K562 (cell line): ENCODE measurements around the gene FAM171A2. TPM values are rescaled to one million over a fixed set of nuclear protein-coding genes. Genes with fewer than 3 reads are reported as not detected.

Experiments used
- RAD21 ChIP-seq, 2 experiments: fragments of 250-450 bp in 1 of 2; fragments of 450-650 bp in 1 of 2; sonication (Bioruptor Pico) in 1 of 2; formaldehyde crosslinking in 1 of 2; IDR thresholded peaks in 1 of 2; conservative IDR thresholded peaks in 1 of 2; 2 replicates each; pipeline versions ENCODE4 v1.4.0 to v1.8.0; 2020 to 2022; ENCODE audit warnings: mild to moderate bottlenecking in 2 of 2, moderate library complexity in 1 of 2
- SAP30 ChIP-seq: fragments of 200-600 bp; sonication (generic); IDR thresholded peaks from 2 replicates; pipeline ENCODE4 v1.6.1; 2012; ENCODE audit warnings: borderline replicate concordance, low read depth, mild to moderate bottlenecking, moderate library complexity, low read length, control low read depth, inconsistent platforms; ENCODE audit not compliant: insufficient read depth, poor library complexity, severe bottlenecking
- polyA plus RNA-seq, 8 experiments: library from polyadenylated mRNA; depleted of rRNA in 4 of 8; stranded (reverse) in 5 of 8; unstranded in 3 of 8; fragments of >200 nt; fragmentation: Nextera tagmentation in 2 of 8; fragmentation: Illumina TruSeq in 1 of 8; extraction: Ambion mirVana in 2 of 8; extraction: Trizol in 1 of 8; gene quantifications; 2 replicates each; pipeline versions ENCODE4 v1.2.1 to v1.2.3, GENCODE V29; 2011 to 2014; ENCODE audit warnings: inconsistent platforms in 1 of 8, missing spikeins in 1 of 8
- total RNA-seq, 7 experiments: library from RNA; depleted of rRNA in 6 of 7; stranded (reverse); fragments of >200 nt in 6 of 7; fragmentation: Illumina TruSeq in 2 of 7; extraction: Trizol in 2 of 7; gene quantifications; 2 replicates each; pipeline versions ENCODE4 v1.2.1 to v1.2.3, GENCODE V29; 2011 to 2021; ENCODE audit warnings: low replicate concordance in 1 of 7
- TF ChIP-seq, protein P1 (sequence below): sonication (generic); formaldehyde crosslinking; IDR thresholded peaks from 2 replicates; pipeline ENCODE4 v1.8.0; 2022; ENCODE audit warnings: mild to moderate bottlenecking, missing genetic modification reagents

Gene FAM171A2
- total and polyA plus RNA-seq, 9 of the 15 experiments (the other 6 are each of a cell fraction or from before 2014, with no cell fraction given), result 0.10 to 10.2 (median 2.0) TPM; not detected in 1

DNA sequence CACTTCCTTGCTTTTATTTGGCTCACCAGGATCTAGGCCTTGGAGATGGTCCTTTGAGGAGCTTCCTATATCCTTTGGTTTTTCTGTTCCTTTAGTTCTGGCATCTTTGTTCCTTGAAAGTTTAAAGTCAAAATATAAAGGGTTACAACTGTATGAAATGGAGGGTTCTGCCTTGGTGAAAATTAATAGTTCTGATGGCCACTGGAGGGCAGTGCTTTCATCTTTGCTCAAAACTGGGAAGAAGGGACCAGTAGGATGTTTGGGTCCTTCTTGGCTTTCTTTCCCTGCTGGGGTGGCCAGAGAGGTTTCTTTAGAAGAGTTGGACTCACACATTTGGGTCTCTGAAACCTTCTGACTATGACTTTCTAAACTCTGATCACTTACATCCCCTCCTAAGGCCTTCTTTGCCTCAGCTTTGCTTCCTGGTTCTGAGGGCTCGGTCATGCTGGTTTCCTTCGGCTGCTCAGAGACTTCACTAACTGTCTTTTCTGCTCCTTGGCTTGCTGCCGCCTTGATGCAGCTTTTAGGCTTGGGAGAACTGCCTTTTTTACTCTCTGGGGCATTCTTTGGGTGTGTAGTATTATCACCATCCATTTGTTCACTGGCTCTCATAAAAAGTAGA is 36.7 kb upstream of the FAM171A2 start (continued):
- TF ChIP-seq, protein P1, sequence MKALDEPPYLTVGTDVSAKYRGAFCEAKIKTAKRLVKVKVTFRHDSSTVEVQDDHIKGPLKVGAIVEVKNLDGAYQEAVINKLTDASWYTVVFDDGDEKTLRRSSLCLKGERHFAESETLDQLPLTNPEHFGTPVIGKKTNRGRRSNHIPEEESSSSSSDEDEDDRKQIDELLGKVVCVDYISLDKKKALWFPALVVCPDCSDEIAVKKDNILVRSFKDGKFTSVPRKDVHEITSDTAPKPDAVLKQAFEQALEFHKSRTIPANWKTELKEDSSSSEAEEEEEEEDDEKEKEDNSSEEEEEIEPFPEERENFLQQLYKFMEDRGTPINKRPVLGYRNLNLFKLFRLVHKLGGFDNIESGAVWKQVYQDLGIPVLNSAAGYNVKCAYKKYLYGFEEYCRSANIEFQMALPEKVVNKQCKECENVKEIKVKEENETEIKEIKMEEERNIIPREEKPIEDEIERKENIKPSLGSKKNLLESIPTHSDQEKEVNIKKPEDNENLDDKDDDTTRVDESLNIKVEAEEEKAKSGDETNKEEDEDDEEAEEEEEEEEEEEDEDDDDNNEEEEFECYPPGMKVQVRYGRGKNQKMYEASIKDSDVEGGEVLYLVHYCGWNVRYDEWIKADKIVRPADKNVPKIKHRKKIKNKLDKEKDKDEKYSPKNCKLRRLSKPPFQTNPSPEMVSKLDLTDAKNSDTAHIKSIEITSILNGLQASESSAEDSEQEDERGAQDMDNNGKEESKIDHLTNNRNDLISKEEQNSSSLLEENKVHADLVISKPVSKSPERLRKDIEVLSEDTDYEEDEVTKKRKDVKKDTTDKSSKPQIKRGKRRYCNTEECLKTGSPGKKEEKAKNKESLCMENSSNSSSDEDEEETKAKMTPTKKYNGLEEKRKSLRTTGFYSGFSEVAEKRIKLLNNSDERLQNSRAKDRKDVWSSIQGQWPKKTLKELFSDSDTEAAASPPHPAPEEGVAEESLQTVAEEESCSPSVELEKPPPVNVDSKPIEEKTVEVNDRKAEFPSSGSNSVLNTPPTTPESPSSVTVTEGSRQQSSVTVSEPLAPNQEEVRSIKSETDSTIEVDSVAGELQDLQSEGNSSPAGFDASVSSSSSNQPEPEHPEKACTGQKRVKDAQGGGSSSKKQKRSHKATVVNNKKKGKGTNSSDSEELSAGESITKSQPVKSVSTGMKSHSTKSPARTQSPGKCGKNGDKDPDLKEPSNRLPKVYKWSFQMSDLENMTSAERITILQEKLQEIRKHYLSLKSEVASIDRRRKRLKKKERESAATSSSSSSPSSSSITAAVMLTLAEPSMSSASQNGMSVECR (CRISPR knock-in tag), result no peak
- TF ChIP-seq RAD21 (CRISPR knock-in tag; conservative IDR thresholded peaks at IDR 0.05 in 1 of 2, IDR thresholded peaks at IDR 0.05 in 1 of 2) (peak in 1 of 2 experiments; percentile 61; a peak in 2 of 4 replicates), SAP30 (no peak)
